Transverse colon (tissue), 3 donors: ENCODE results near the gene CD8A.

Experiments
- POLR2A ChIP-seq: fragments of 450-650 bp; IDR thresholded peaks from one replicate; pipeline ENCODE4 v1.6.1; 2016; ENCODE audit warnings: antibody characterized with exemption, mild to moderate bottlenecking, moderate library complexity
- TF ChIP-seq, protein P1 (sequence below), 5 experiments: fragments of 200-600 bp in 3 of 5; fragments of 450-650 bp in 2 of 5; sonication (generic) in 3 of 5; IDR thresholded peaks; 1 replicate in 2 of 5; 2 replicates in 3 of 5; pipeline ENCODE4 v1.5.1; 2016 to 2017; ENCODE audit warnings: antibody characterized with exemption in 5 of 5, inconsistent platforms in 3 of 5, mild to moderate bottlenecking in 2 of 5, moderate library complexity in 1 of 5

GRCh38 chr2:86832334-86833096 lies 41.8 kb upstream of the CD8A start:
- TF ChIP-seq, protein P1, sequence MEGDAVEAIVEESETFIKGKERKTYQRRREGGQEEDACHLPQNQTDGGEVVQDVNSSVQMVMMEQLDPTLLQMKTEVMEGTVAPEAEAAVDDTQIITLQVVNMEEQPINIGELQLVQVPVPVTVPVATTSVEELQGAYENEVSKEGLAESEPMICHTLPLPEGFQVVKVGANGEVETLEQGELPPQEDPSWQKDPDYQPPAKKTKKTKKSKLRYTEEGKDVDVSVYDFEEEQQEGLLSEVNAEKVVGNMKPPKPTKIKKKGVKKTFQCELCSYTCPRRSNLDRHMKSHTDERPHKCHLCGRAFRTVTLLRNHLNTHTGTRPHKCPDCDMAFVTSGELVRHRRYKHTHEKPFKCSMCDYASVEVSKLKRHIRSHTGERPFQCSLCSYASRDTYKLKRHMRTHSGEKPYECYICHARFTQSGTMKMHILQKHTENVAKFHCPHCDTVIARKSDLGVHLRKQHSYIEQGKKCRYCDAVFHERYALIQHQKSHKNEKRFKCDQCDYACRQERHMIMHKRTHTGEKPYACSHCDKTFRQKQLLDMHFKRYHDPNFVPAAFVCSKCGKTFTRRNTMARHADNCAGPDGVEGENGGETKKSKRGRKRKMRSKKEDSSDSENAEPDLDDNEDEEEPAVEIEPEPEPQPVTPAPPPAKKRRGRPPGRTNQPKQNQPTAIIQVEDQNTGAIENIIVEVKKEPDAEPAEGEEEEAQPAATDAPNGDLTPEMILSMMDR (IDR thresholded peaks at IDR 0.05): no peak
- no peak for TF ChIP-seq POLR2A
